ENCODE measurements around the gene NEAT1. TPM values are rescaled to one million over a fixed set of nuclear protein-coding genes. Genes with fewer than 3 reads are reported as not detected.

Gene NEAT1
- total and polyA plus RNA-seq, 2 experiments from 2014 or later, result 5.3 to 7.2 TPM

GRCh38 chr11:65392186-65392829, 30.3 kb upstream of the NEAT1 start:
- Histone ChIP-seq H3K4me3 (no peak overlapping the region), H2AFZ (no peak overlapping the region), H3K9me2 (ENCODE audit: insufficient read depth) (no peaks in the 10 kb centered on the region), H3K79me2 (replicated peaks; ENCODE audit: insufficient read depth) (no peaks in the 10 kb centered on the region), H3K36me3 (ENCODE audit: insufficient read depth) (no peaks in the 10 kb centered on the region), H3K27me3 (ENCODE audit: insufficient read depth) (no peaks in the 10 kb centered on the region), H3F3A (replicated peaks; ENCODE audit: low read depth) (0 out of 2 replicates have a peak, but pooled peaks cover under 1% of the 10 kb centered on the region), H3K4me2 (no peak overlapping the region), H4K20me1 (replicated peaks; ENCODE audit: insufficient read depth) (no peaks in the 10 kb centered on the region), H3K27ac (ENCODE audit: low read depth) (no peak overlapping the region), H3K4me1 (ENCODE audit: insufficient read depth) (peaks cover 5% of the 10 kb centered on the region; the same call in 1 of the 2 replicates)
- ATAC-seq (no peak), DNase-seq (ENCODE audit: low spot score) (no peak)
- H3K27me3 Mint-ChIP-seq (ENCODE audit: insufficient read depth, low read depth, poor library complexity), result peaks cover 2% of the 10 kb centered on the region
- no peaks in the 10 kb centered on the region for H3K9me3 Mint-ChIP-seq
- H3K4me3 Mint-ChIP-seq, result no peak overlapping the region
- no peak for TF ChIP-seq ETS1 (IDR thresholded peaks at IDR 0.05)
- no peak for TF ChIP-seq CTCF (conservative IDR thresholded peaks at IDR 0.05; ENCODE audit: low read depth in 2 of 2)
- TF ChIP-seq EZH2phosphoT487 (IDR thresholded peaks at IDR 0.05; ENCODE audit: unreplicated experiment), result no peak
- TF ChIP-seq POLR2AphosphoS5 (IDR thresholded peaks at IDR 0.05; ENCODE audit: low read depth), result no peak
- no peak for TF ChIP-seq STAT1 (IDR thresholded peaks at IDR 0.05; ENCODE audit: unreplicated experiment)
- TF ChIP-seq JUNB (IDR thresholded peaks at IDR 0.05; ENCODE audit: unreplicated experiment), result no peak
- no peak for TF ChIP-seq ZNF114 (CRISPR knock-in tag; IDR thresholded peaks at IDR 0.05)
- no peak for TF ChIP-seq ZNF462 (CRISPR knock-in tag; IDR thresholded peaks at IDR 0.05)
- TF ChIP-seq REST (IDR thresholded peaks at IDR 0.05; ENCODE audit: unreplicated experiment), result no peak
- no peak for TF ChIP-seq EZH2 (IDR thresholded peaks at IDR 0.05; ENCODE audit: low read depth, unreplicated experiment)
- TF ChIP-seq CREB1 (CRISPR knock-in tag; IDR thresholded peaks at IDR 0.05; ENCODE audit: low read depth), result no peak
- no peak for TF ChIP-seq ZNF331 (CRISPR knock-in tag; IDR thresholded peaks at IDR 0.05; ENCODE audit: low read depth)
- no peak for TF ChIP-seq NANOG (IDR thresholded peaks at IDR 0.05; ENCODE audit: borderline replicate concordance)
- no peak overlapping the region for H3K27ac Mint-ChIP-seq
- H3K36me3 Mint-ChIP-seq (ENCODE audit: low read depth), result peaks cover 3% of the 10 kb centered on the region; the same call in 1 of the 3 replicates
- H3K4me1 Mint-ChIP-seq, result peaks cover 16% of the 10 kb centered on the region

All from GM23338 (cell line).